ENCODE data around the gene WHRN. TPM values are rescaled to one million over a fixed set of nuclear protein-coding genes. Genes with fewer than 3 reads are reported as not detected.

The WHRN gene
- total RNA-seq, 1 experiment from 2014 or later, result 4.7 TPM

DNA sequence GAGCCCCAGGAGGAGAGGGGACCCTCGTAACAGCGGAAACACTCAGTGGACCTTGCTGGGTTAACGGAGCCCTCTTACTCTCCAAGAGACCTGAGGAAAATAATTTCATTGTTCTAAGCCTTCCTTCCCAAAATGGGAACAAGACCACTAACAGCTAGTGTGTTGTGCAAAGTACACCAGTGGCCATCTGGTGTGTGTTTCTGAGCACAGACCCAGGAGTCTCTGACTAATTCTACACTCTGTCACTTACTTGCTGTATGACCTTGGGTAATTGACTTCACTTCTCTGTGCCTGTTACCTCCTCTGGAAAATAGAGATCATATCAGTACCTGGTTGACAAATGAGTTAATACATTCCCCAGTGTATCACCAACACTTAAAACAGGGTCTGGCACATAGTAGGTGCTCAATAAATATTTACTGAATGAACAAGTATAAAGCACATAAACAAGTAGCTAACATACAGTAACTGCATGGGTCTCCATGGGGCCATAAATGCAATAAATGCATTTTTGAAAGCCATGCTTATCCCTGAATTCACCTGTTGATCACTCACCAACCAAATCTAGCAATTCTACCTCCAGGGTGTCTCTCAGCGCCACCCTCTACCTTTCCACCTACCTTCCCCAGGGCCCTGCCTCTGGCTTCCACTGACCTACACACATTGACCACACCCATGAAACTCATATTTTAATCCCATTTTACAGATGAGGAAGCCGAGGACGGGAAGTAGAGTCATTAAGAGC lies 72.8 kb downstream of the WHRN start:
- peak; percentile 60 for DNase-seq (ENCODE audit: low spot score)
- in situ Hi-C loops (cut with HindIII; ENCODE audit: low sequenced_read_pairs), result no loop called here

DNA sequence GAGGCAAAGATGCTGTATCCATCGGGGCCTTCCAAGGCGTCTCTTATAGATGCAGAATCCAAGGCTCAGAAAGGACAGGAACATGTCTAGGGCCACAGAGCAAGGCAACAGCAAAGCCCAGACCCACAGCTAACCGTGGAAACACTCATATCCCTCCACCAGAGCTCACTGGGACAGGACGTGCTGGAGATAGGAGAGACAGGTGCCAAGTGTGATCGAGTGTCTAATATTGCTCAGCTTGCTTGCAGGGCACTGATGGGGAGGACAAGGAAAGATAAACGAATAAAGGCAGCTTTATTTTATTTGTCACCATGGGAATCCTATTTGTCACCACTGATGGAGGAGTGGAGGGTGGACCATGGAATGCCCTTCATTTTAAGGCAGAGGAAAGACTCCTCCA lies 73.5 kb downstream of the WHRN start:
- DNase-seq (ENCODE audit: low spot score), result peak; percentile 69
- in situ Hi-C loops (cut with HindIII; ENCODE audit: low sequenced_read_pairs), result no loop called here

DNA sequence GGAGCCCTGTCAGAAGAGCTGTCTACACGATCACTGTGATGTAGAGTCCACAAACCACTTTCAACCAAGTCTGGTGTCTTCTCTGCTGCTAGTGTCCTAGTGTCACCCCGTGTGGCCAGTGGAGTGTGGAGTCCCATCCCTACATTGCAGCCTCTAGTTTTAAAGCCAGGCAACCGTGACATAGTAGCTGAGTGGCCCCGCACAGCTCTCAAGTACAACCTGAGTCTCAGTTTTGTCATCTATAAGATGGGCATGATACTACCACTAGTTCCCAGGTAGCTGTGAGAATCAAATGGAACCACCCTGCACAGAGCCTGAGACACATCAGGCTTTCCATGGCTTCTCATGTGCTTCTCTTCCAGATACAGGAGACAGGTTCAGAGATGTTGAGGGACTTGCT lies 74.3 kb downstream of the WHRN start:
- in situ Hi-C loops (cut with HindIII; ENCODE audit: low sequenced_read_pairs), result no loop called here

DNA sequence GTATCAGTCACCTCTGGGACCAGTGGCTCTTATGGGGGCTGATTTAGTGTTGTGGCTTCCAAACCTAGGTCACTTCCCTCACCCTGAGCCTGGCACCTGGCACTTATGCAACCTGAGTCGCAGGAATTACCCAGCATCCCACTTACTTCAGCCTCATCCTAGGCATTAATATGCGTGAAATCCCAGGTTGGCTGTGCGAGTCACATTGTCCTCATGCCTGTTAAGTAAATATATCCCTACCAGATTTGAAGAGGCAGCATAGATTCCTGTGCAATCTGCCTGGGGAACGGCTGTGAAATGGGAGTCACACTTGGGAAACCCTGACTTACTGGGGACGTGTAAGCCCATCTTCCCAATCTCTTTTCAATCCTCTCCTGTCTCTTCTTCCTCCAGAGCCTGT lies 74.8 kb downstream of the WHRN start:
- in situ Hi-C loops (cut with HindIII; ENCODE audit: low sequenced_read_pairs), result no loop called here
- no peak for DNase-seq (ENCODE audit: low spot score)

More for the DNA sequence above, 74.3 kb downstream of the WHRN start:
- DNase-seq (ENCODE audit: low spot score), result no peak

DNA sequence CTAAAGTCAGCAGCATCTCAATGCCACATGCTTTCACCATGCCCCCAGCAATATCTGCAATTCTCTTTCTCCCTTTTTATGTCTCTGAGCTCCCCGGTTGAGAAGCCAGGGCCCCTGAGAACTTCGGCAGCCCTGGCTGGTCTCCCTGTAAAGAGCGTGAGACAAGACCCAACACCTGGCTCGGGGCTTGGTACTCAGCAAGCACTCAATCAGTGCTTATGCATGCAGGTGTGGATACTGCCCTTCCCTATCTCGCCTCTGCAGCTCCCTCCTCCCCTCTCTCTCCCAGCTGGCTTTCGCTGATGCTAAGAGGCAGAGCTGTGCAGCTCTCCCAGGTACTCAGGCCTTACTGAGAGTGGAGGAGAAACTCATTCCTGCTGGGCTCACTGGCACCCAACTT lies 75.8 kb downstream of the WHRN start:
- in situ Hi-C loops (cut with HindIII; ENCODE audit: low sequenced_read_pairs), result no loop called here
- DNase-seq (ENCODE audit: low spot score), result no peak

DNA sequence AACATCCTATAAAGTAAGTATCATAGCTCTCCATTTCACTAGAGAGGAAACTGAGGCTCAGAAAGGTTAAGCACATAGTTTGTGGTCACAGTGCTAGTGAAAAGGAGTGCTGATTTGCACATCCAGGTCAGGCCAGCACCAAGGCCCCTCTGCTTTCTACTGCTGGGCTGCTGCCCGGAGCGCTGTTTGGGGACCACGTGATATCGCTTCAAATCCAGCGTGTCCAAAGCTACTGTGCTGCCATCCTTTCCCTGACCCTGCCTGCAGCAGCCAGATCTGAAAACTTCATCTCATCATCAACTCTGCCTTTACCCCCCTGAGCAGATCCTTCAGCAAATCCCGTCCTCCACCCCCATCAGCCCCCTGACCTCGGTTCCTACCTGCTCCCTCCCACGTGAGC lies 76.8 kb downstream of the WHRN start:
- no peak for DNase-seq (ENCODE audit: low spot score)
- in situ Hi-C loops (cut with HindIII; ENCODE audit: low sequenced_read_pairs), result no loop called here

DNA sequence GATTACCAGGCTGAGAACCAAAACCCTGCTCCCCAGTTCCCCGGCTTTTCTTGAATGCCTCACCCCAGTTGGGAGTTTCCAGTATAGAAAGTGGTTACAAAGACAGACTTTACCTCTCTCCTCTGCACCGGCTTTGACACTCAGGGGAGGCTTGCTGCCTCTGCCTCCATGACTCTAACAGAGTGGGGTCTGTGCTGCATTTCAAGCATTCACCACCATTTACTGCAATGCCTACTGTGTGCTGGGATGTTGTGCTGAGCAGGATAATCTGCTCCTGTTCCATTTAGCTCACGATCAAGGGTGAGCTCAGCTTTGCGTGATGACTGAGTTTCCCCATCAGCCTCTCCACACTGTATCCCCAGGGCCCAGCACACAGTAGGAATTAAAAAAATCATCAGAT lies 77.6 kb downstream of the WHRN start:
- in situ Hi-C loops (cut with HindIII; ENCODE audit: low sequenced_read_pairs), result no loop called here
- DNase-seq (ENCODE audit: low spot score), result no peak

DNA sequence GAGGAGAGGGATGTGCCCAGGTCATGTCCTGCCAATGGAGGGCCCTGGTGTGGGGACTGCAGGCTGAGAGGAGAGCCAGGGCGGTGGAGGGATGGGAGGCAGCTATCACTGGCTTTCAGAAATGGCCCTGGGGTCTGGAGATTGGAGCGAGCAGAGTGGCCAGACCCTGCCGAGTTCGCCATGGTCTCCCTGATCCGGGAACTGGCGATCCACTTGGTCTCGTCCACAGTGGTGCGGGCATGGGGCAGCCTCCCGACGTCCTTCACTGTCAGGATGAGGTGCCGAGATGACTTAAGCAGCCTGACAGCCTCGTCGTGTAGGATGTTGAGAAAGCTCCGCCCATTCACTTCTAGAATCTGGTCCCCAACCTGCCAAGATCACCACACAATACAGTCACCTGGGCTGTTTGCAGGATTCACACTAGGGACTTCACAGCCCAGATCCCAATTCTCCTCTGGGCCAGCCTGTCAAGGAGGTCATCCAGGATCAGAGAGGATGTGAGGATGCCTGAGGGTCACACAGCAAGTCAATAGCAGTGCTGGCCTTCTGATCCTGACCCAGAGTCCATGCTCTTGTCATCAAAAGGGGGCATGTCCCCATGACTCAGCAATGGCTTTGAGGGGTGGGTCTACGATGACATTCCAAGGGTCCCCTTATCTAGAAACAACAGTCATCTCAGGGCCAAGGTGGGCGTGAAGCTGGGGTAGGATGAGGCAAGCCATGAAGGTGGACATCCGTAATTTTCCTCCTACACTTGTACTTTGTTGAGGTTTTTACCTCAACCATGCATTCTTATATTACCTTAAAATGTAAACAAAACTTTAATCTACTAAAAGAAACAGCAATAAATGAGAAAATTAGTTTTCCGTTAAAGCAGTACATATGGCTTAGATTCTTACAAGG lies 79.0 kb downstream of the WHRN start:
- in situ Hi-C loops (cut with HindIII; ENCODE audit: low sequenced_read_pairs), result no loop called here
- DNase-seq (ENCODE audit: low spot score), result no peak

DNA sequence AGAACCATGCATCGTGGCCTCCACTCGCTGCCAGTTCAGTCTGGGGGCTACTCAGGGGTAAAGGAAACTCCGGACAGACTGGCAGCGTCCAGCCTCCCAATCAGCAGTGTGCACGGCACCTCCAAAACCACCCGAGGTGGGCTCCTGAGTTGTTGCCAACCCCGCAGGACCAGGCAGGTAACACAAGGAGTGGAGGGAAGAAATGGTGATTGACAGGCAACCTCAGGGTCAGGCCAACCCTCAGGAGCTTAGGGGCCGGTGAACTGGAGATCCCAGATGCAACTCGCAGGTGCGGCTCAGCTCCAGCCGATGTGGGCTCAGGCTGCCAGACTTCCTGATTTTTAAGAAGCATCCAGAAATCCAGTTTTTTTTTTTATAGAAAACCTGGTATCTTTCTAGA lies 80.1 kb downstream of the WHRN start:
- in situ Hi-C loops (cut with HindIII; ENCODE audit: low sequenced_read_pairs), result no loop called here
- DNase-seq (ENCODE audit: low spot score), result no peak

DNA sequence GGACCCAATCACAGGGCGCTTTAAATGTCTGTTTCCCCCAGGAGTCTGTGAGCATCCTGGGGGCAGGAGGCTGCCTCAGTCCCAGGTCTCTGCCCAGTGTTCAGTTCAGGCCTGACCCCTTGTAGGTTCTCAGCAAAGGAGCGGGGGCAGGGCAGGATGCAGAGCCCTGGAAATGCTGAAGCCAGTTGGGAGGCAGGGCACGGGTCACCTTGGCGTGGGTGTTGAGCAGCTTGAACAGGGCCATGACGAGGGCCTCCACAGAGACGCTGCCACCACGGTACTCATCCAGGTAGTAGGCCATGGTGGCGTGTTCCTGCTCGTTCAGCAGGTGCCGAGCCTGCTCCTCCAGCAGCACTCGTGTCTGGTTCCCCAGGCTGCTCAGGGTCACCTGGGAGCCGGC lies 81.1 kb downstream of the WHRN start:
- in situ Hi-C loops (cut with HindIII; ENCODE audit: low sequenced_read_pairs), result no loop called here
- no peak for DNase-seq (ENCODE audit: low spot score)

DNA sequence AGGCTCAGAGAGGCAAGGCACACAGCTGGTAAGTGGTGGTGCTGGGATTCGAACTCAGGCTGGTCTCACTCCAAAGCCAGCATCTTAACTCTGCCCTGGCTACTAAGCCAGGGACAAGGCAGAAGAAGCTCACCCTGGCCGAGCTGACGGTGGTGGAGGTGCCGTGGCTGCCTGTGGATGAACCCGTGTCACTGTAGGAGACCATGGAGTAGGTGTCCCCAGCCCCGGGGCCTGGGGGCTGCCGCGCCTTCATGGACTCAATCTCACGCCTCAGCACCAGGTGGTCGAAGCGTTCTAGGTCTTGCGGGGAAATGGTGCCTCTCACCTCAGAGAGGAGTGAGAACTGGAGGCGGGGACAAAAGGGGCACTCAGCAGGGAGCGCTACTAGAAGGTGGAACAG lies 82.1 kb downstream of the WHRN start:
- no peak for DNase-seq (ENCODE audit: low spot score)

DNA sequence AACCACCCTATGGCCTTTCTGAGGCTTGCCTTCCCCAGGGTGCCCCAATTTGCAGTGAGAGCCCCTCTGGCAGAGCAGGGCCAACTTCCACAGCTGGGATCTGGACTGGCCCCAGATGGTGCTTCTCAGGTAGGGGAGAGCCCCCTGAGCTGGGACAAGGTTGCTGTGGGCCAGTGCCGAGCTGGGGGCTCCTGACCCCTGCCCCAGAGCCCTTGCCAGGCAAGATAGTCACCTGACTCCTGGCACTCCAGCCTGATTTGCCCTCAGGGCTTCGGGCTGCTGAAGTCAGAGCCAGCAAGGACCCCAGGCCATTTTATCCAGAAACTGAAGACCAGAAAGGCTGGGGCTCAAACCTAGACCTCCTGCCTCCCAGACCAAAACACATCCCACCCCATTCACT lies 84.1 kb downstream of the WHRN start:
- in situ Hi-C loops (cut with HindIII; ENCODE audit: low sequenced_read_pairs), result no loop called here
- no peak for DNase-seq (ENCODE audit: low spot score)

More for the DNA sequence above, 82.1 kb downstream of the WHRN start:
- in situ Hi-C loops (cut with HindIII; ENCODE audit: low sequenced_read_pairs), result no loop called here

DNA sequence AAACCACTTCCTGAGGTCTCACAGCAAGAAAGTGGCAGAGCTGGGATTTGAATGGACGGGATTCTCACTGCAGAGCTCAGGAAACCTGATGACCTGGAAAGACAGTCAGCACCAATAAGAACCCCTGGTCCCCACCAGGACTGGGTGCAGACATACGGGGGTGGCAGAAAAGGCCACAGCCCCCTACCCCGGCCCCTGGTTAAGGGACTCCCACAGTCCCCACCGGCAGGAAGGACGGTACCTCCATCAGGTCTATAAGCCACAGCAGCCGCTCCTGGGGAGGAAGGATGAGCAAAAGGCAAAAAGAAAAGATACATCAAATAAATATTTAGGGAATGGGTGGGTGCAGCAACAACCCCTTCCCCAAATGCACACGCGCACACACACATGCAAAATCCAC lies 85.5 kb downstream of the WHRN start:
- DNase-seq (ENCODE audit: low spot score), result no peak
- in situ Hi-C loops (cut with HindIII; ENCODE audit: low sequenced_read_pairs), result no loop called here

DNA sequence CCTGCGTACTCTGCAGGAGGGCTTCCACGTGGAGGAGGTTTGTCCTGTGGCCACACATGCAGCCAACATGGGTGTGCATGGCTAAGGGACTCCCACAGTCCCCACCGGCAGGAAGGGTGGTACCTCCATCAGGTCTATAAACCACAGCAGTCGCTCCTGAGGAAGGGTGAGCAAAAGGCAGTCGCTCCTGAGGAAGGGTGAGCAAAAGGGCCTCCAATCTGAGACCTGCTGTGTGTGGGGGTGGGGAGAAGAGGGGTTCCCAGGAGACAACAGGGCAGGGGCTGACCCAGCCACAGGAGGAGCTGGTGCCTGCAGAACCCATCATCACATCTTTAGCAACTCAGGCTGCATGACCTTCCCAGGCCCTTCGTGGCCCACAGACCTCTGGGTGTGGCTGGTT lies 87.2 kb downstream of the WHRN start:
- DNase-seq (ENCODE audit: low spot score), result no peak
- in situ Hi-C loops (cut with HindIII; ENCODE audit: low sequenced_read_pairs), result no loop called here

DNA sequence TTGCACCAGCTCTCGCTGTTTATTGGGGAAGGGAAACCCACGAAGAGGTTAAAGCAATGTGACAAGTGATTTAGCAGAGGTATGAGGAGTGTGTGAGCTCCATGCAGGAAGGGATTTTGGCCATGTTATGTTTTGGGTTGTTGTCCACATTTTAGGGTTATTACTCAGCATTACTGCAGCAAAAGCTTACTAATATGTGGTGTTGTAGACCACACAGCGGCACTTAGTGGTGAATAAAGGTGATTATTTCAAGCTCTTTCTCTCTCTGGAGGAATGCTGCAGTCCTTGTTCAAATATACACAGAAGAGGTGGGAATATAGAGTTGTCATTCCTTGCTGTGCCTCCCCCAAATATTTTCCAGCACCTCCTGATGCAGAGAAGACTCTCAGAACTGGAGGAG lies 87.8 kb downstream of the WHRN start:
- DNase-seq (ENCODE audit: low spot score), result no peak
- in situ Hi-C loops (cut with HindIII; ENCODE audit: low sequenced_read_pairs), result no loop called here

DNA sequence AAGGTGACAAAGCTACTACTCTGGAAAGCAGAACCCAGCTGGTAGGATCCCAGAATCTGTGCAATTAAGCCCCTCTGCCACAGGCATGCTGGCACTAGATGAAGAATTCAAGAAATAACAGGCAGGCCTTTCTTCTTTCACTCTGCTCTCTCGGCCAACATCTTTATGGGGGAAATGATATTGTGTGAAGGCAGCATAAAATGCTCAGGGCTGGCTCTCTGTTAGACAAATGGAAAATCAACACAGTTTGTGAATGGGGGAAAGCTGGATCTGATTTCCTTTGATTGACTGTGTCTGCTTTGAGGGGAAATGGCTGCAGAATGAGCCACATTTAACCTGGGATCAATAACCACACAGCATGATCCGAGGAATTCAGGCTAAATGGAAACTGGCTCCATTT lies 88.4 kb downstream of the WHRN start:
- DNase-seq (ENCODE audit: low spot score), result no peak
- in situ Hi-C loops (cut with HindIII; ENCODE audit: low sequenced_read_pairs), result no loop called here

DNA sequence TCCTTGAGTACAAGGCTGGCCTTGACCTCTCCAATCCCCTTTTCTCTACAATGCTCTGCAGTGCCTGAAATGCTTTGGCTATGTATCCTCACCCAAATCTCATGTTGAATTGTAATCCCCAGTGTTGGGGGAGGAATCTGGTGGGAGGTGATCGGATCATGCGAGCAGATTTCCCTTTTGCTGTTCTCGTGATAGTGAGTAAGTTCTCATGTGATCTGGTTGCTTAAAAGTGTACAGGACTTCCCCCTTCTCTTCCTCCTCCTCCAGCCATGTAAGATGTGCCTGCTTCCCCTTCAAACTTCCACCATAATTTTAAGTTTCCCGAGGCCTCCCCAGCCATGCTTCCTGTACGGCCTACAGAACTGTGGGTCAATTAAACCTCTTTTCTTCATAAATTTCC lies 89.0 kb downstream of the WHRN start:
- DNase-seq (ENCODE audit: low spot score), result no peak
- in situ Hi-C loops (cut with HindIII; ENCODE audit: low sequenced_read_pairs), result no loop called here

DNA sequence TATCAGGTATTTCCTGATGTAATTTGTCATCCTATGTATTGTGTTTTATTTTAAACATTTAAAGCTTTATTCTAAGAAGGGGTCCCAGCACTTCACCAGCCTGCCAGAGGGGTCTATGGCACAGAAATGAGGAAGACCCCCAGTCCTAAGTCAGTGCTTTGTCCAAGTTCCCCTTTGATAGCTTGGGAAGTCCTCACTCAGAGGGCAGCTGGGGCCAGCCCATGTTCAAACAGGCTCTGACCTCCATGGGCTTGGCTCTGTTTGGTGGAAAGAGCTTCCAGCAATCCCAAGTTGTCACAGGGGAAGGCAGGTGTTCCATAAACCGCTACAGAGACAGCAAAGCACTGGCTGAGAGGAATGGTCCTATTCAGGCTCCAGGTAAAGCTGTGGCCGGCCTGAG lies 90.9 kb downstream of the WHRN start:
- DNase-seq (ENCODE audit: low spot score), result no peak
- in situ Hi-C loops (cut with HindIII; ENCODE audit: low sequenced_read_pairs), result no loop called here

DNA sequence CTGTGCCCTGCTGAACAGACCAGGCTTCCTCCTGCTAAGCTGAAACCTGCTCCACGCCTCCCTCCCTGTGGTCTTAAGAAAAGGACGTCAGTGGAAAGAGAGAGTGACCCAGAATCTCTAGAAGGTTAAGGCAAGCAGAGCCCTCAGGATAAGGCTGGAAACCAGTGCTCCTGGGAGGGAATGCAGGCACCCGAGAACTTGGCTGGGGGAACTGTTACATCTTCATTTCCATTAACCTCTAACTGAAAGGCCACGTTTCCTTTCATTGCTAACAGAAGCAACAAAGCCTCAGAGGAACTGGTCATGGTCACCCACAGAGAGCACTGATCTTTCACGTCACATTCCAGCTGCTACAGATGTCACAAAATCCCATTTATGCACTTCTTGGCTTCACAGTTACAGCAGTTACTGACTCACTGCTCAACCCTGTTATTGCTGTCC lies 91.4 kb downstream of the WHRN start:
- in situ Hi-C loops (cut with HindIII; ENCODE audit: low sequenced_read_pairs), result no loop called here
- DNase-seq (ENCODE audit: low spot score), result no peak

DNA sequence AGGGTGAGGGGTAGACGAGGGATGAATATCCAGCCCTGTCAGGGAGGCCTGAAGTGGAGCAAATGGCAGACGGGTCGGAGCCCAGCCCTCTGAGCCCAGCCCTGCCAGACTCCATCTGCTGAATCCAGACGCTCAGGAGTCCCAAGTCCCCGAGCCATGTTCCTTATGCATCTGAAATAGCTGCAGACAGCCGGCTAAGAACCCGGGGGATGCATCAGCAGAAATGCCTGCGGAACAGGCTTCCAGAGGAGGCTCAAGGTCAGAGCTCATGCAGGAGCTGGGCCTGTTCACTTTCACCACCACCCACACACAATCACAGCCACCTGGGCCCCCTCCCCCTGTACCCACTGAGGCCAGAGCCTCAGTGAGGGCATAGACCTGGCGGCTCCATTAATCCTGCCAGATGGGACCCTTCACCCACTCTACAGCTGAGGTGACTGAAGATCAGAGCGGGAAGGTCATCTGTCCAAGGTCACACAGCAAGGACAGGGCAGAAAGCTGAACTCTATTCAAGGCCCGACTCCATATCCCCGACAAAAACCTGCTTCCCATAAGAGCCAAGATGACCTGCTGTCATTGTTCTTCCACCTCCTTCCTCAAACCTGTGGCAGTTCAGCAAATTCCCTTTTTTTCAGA lies 93.1 kb downstream of the WHRN start:
- in situ Hi-C loops (cut with HindIII; ENCODE audit: low sequenced_read_pairs), result no loop called here

More for the DNA sequence above, 93.1 kb downstream of the WHRN start:
- DNase-seq (ENCODE audit: low spot score), result no peak

Data from G401 (cell line).